Measurements from ENCODE around the gene COL4A2. TPM values are rescaled to one million over a fixed set of nuclear protein-coding genes. Genes with fewer than 3 reads are reported as not detected.

COL4A2 gene
- total RNA-seq, 1 donor from 2014 or later, result 7.6 TPM

DNA sequence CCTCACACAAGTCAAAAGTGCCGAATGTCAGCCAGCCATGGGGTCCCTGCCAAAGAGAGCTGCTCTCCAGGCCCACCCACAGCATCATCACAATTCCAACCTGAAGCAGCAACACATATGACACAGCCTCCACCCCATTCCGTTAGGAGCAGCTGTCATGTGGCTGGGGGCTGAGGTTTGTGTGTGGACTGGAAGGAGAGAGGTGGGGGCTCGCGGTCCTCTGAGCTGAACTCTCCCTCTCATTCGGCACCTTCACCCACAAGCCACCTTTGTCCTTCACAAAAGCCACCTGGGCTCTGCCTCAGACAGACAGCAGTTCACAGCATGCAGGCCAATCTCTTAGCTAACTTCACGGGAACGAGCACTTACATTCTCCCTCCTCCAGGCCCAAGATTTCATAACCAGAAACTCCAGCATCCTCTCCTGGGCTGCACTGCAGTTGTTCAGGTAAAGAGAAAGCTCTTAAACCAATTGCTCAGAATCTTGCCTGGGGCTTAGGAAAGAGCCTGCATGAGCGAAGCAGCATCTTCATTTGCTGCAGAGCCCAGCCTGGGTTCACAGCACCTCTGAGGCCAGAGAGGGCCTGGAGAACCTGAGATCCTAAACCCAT is 247.2 kb downstream of the COL4A2 start:
- H3K27me3 ChIP-seq (ENCODE audit: control insufficient read depth, insufficient read depth, low read length), result no peaks in the 10 kb centered on the region
- DNase-seq (ENCODE audit: low read depth) (no peak), FAIRE-seq (no peak)
- no peaks in the 10 kb centered on the region for H3K36me3 ChIP-seq (ENCODE audit: control insufficient read depth, insufficient read depth, low read length)
- H3K4me3 ChIP-seq (ENCODE audit: low read depth, low read length), result no peak overlapping the region
- TF ChIP-seq, protein P1, sequence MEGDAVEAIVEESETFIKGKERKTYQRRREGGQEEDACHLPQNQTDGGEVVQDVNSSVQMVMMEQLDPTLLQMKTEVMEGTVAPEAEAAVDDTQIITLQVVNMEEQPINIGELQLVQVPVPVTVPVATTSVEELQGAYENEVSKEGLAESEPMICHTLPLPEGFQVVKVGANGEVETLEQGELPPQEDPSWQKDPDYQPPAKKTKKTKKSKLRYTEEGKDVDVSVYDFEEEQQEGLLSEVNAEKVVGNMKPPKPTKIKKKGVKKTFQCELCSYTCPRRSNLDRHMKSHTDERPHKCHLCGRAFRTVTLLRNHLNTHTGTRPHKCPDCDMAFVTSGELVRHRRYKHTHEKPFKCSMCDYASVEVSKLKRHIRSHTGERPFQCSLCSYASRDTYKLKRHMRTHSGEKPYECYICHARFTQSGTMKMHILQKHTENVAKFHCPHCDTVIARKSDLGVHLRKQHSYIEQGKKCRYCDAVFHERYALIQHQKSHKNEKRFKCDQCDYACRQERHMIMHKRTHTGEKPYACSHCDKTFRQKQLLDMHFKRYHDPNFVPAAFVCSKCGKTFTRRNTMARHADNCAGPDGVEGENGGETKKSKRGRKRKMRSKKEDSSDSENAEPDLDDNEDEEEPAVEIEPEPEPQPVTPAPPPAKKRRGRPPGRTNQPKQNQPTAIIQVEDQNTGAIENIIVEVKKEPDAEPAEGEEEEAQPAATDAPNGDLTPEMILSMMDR (IDR thresholded peaks at IDR 0.05; ENCODE audit: insufficient read depth, low read length, severe bottlenecking), result no peak

DNA sequence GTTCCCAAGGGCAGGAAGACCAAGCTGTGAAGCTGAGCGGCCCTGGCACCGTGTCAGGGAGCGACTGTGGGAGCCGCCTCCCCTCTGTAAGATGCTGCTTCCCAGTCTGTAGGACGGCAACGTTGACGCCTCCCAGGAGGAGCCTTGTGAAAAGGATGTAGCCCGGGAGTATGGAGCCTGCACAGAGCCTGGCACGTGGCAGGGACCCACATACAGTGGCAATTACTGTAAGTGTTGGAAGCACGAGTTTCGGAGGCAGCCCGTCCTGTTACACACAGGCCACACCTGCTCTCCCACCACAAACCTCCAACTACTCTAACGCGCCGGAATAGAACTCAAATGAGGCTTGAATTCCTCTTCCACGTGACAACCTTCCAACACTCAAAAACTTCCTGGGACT is 247.9 kb downstream of the COL4A2 start:
- no peaks in the 10 kb centered on the region for H3K36me3 ChIP-seq (ENCODE audit: control insufficient read depth, insufficient read depth, low read length)
- H3K27me3 ChIP-seq (ENCODE audit: control insufficient read depth, insufficient read depth, low read length), result no peaks in the 10 kb centered on the region
- TF ChIP-seq, protein P1 (IDR thresholded peaks at IDR 0.05; ENCODE audit: insufficient read depth, low read length, severe bottlenecking), result no peak
- FAIRE-seq (no peak), DNase-seq (ENCODE audit: low read depth) (no peak)
- H3K4me3 ChIP-seq (ENCODE audit: low read depth, low read length), result no peak overlapping the region

DNA sequence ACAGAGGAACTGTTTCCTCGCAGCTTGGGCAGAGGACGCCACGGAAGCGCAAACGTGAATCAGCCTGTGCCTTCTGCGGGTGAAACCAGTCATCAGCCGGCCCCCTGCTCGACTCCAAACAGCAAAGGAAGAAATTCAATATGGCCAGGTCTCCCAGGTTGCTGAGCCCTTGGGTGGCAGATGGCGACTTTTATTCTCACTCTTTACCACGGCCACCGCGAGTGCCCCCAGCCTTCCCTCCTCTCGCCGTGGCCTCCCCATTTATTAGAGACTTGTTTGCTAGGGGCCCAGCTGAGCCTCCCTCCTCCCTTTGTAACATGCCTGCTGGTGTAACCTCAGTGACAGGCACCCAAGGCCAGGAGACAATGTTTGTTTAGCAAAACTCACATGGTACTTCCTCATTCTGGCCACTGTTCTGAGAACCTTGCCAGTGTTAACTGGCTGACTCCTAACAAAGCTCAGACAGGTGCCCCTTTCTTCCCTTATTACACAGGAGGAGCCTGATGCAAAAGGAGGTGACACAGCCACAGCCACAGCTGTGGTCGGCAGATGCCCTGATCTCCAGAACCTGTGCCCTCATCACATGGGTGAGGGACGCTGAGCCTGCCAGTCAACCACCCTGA is 248.6 kb downstream of the COL4A2 start:
- no peak for DNase-seq (ENCODE audit: low read depth)
- FAIRE-seq, result no peak
- Histone ChIP-seq H3K27me3 (ENCODE audit: control insufficient read depth, insufficient read depth, low read length) (no peaks in the 10 kb centered on the region), H3K36me3 (ENCODE audit: control insufficient read depth, insufficient read depth, low read length) (no peaks in the 10 kb centered on the region), H3K4me3 (ENCODE audit: low read depth, low read length) (no peak overlapping the region)
- TF ChIP-seq, protein P1 (IDR thresholded peaks at IDR 0.05; ENCODE audit: insufficient read depth, low read length, severe bottlenecking), result no peak

DNA sequence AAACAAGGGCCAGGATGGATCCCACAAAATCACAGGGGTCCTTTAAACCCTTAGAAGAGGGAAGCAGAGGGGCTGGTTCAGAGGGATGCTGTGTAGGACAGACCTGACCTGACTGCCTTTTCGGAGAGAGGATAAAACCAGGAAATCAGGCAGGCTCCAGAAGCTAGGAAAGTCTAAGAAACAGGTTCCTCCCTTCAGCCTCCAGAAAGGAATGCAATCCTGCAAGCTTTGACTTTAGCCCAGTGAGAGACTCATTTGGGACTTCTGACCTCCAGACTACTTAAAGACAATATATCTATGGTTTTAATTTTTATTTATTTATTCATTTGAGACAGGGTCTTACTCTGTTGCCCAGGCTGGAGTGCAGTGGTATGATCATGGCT is 249.1 kb downstream of the COL4A2 start:
- no peak overlapping the region for H3K4me3 ChIP-seq (ENCODE audit: low read depth, low read length)
- DNase-seq (ENCODE audit: low read depth), result no peak
- no peaks in the 10 kb centered on the region for H3K27me3 ChIP-seq (ENCODE audit: control insufficient read depth, insufficient read depth, low read length)
- FAIRE-seq, result no peak
- TF ChIP-seq, protein P1 (IDR thresholded peaks at IDR 0.05; ENCODE audit: insufficient read depth, low read length, severe bottlenecking), result no peak
- H3K36me3 ChIP-seq (ENCODE audit: control insufficient read depth, insufficient read depth, low read length), result no peaks in the 10 kb centered on the region

DNA sequence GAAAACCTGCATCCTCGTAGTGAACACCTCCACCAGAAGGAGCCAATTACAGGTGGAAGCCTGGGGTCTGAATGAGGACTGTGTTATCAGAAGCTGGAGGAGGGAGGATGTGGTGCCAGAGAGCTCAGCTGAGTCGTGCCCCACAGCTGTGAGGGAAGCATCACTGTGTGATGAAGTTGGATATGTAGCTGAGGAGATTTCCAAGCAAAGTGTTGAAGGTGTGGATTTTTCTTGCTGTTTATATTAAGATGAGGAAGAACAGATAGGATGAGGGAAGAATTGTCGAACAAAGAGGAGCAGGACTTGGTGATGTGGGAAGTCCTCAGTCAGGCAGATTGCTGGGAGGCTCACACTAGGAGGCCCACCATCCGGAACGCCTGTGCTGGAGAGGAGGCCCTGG is 250.0 kb downstream of the COL4A2 start:
- DNase-seq (ENCODE audit: low read depth), result no peak
- Histone ChIP-seq H3K36me3 (ENCODE audit: control insufficient read depth, insufficient read depth, low read length) (no peaks in the 10 kb centered on the region), H3K27me3 (ENCODE audit: control insufficient read depth, insufficient read depth, low read length) (no peaks in the 10 kb centered on the region), H3K4me3 (ENCODE audit: low read depth, low read length) (no peak overlapping the region)
- no peak for FAIRE-seq
- TF ChIP-seq, protein P1 (IDR thresholded peaks at IDR 0.05; ENCODE audit: insufficient read depth, low read length, severe bottlenecking), result no peak
